Measurements from ENCODE around the gene LRP2. TPM values are rescaled to one million over a fixed set of nuclear protein-coding genes. Genes with fewer than 3 reads are reported as not detected.

Gene LRP2
- total and polyA plus RNA-seq, 4 donors: 0.19 to 5.7 (median 0.40) TPM

DNA sequence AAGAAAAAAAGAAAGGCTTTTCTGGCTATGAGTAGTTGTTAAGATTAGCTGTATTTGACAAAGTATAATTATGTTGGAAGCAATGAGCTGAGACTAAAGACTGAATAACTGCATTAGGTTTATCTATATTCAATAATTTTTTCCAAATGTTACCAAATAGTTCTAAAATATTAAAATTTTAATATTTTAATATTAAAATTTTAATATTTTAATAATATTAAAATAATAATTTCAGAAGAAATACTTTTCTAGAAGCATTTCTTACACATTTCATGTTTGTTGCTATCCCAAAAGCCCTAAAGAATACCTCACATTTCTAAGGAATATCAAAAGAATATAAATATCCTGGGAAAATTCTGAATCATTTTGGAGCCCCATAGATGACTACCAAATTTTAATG, 74.7 kb downstream of the LRP2 start:
- Histone ChIP-seq H3K9ac (ENCODE audit: low read depth in 1 of 2, low read length in 2 of 2) (no peak overlapping the region), H3K27me3 (ENCODE audit: control insufficient read depth in 4 of 4, insufficient read depth in 4 of 4, low read length in 3 of 4) (no peaks in the 10 kb centered on the region), H3K4me3 (ENCODE audit: low read depth in 1 of 3, low read length in 3 of 3) (no peak overlapping the region), H3K4me1 (ENCODE audit: control insufficient read depth in 4 of 4, insufficient read depth in 4 of 4, low read length in 3 of 4) (no peaks in the 10 kb centered on the region), H3K36me3 (ENCODE audit: control insufficient read depth in 4 of 4, insufficient read depth in 3 of 4, low read depth in 1 of 4, low read length in 3 of 4) (no peaks in the 10 kb centered on the region), H3K9me3 (ENCODE audit: control insufficient read depth in 4 of 4, low read length in 3 of 4) (no peaks in the 10 kb centered on the region), H3K27ac (ENCODE audit: low read depth in 1 of 2, low read length in 2 of 2) (no peak overlapping the region)
- TF ChIP-seq, protein P1, sequence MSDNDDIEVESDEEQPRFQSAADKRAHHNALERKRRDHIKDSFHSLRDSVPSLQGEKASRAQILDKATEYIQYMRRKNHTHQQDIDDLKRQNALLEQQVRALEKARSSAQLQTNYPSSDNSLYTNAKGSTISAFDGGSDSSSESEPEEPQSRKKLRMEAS (IDR thresholded peaks at IDR 0.05): no peak
- no peak for TF ChIP-seq NR2F2 (IDR thresholded peaks at IDR 0.05)
- TF ChIP-seq, protein P2, sequence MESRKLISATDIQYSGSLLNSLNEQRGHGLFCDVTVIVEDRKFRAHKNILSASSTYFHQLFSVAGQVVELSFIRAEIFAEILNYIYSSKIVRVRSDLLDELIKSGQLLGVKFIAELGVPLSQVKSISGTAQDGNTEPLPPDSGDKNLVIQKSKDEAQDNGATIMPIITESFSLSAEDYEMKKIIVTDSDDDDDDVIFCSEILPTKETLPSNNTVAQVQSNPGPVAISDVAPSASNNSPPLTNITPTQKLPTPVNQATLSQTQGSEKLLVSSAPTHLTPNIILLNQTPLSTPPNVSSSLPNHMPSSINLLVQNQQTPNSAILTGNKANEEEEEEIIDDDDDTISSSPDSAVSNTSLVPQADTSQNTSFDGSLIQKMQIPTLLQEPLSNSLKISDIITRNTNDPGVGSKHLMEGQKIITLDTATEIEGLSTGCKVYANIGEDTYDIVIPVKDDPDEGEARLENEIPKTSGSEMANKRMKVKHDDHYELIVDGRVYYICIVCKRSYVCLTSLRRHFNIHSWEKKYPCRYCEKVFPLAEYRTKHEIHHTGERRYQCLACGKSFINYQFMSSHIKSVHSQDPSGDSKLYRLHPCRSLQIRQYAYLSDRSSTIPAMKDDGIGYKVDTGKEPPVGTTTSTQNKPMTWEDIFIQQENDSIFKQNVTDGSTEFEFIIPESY (IDR thresholded peaks at IDR 0.05): no peak
- no peak for TF ChIP-seq FOXA2 (IDR thresholded peaks at IDR 0.05)
- no peak for TF ChIP-seq GABPA (IDR thresholded peaks at IDR 0.05 in 1 of 2, conservative IDR thresholded peaks at IDR 0.05 in 1 of 2)
- no peak for TF ChIP-seq FOXA1 (IDR thresholded peaks at IDR 0.05)
- TF ChIP-seq, protein P3, sequence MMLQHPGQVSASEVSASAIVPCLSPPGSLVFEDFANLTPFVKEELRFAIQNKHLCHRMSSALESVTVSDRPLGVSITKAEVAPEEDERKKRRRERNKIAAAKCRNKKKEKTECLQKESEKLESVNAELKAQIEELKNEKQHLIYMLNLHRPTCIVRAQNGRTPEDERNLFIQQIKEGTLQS (IDR thresholded peaks at IDR 0.05): no peak
- no peak for TF ChIP-seq SP1 (IDR thresholded peaks at IDR 0.05)
- no peak for DNase-seq (ENCODE audit: low spot score)

DNA sequence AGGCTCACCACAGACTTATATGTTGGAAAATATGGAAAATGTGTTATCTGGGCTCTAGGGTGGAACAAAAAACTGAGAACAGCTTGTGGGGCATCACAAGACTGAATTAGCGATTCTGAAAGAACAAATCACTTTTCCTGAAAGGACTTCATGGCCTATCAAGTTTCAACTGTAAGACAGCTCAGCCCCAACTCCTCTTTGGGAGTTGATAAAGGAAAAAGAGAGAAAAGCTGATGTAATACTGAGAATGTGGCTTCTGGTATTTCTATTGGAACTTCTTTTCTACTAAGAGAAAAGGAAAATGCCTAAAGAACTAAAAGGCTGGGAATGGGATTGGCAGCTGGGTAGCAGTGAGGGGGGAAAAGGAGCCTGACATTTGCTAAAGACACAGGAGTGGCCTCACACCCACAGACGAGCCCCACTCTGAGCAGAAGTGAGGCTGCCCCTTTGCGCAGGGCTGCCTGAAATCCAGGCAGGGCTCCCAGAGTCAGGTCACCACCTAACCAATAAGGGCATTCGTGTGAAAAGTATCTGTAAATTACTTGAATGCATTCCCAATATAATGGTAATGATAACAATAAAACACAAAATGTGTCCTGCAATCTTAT, 75.6 kb downstream of the LRP2 start:
- DNase-seq (ENCODE audit: low spot score): no peak
- TF ChIP-seq HNF4G (IDR thresholded peaks at IDR 0.05) (no peak), JUND (IDR thresholded peaks at IDR 0.05) (no peak), SP1 (IDR thresholded peaks at IDR 0.05) (no peak), FOXA1 (IDR thresholded peaks at IDR 0.05) (no peak), RAD21 (IDR thresholded peaks at IDR 0.05) (no peak), YY1 (IDR thresholded peaks at IDR 0.05) (no peak), HNF4A (conservative IDR thresholded peaks at IDR 0.05) (no peak), GABPA (IDR thresholded peaks at IDR 0.05 in 1 of 2, conservative IDR thresholded peaks at IDR 0.05 in 1 of 2) (no peak), EGR1 (IDR thresholded peaks at IDR 0.05; ENCODE audit: low read depth in 2 of 2) (no peak)
- TF ChIP-seq, protein P4, sequence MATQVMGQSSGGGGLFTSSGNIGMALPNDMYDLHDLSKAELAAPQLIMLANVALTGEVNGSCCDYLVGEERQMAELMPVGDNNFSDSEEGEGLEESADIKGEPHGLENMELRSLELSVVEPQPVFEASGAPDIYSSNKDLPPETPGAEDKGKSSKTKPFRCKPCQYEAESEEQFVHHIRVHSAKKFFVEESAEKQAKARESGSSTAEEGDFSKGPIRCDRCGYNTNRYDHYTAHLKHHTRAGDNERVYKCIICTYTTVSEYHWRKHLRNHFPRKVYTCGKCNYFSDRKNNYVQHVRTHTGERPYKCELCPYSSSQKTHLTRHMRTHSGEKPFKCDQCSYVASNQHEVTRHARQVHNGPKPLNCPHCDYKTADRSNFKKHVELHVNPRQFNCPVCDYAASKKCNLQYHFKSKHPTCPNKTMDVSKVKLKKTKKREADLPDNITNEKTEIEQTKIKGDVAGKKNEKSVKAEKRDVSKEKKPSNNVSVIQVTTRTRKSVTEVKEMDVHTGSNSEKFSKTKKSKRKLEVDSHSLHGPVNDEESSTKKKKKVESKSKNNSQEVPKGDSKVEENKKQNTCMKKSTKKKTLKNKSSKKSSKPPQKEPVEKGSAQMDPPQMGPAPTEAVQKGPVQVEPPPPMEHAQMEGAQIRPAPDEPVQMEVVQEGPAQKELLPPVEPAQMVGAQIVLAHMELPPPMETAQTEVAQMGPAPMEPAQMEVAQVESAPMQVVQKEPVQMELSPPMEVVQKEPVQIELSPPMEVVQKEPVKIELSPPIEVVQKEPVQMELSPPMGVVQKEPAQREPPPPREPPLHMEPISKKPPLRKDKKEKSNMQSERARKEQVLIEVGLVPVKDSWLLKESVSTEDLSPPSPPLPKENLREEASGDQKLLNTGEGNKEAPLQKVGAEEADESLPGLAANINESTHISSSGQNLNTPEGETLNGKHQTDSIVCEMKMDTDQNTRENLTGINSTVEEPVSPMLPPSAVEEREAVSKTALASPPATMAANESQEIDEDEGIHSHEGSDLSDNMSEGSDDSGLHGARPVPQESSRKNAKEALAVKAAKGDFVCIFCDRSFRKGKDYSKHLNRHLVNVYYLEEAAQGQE (IDR thresholded peaks at IDR 0.05): no peak
- WGBS: 90% methylated on average over 4 of the region's 4 CpGs
- no peaks in the 10 kb centered on the region for H3K27me3 ChIP-seq (ENCODE audit: control insufficient read depth in 4 of 4, insufficient read depth in 4 of 4, low read length in 3 of 4)
- H3K36me3 ChIP-seq (ENCODE audit: control insufficient read depth in 4 of 4, insufficient read depth in 3 of 4, low read depth in 1 of 4, low read length in 3 of 4): no peaks in the 10 kb centered on the region
- H3K27ac ChIP-seq (ENCODE audit: low read depth in 1 of 2, low read length in 2 of 2): no peak overlapping the region
- H3K4me3 ChIP-seq (ENCODE audit: low read depth in 1 of 3, low read length in 3 of 3): no peak overlapping the region
- no peak overlapping the region for H3K9ac ChIP-seq (ENCODE audit: low read depth in 1 of 2, low read length in 2 of 2)
- no peaks in the 10 kb centered on the region for H3K4me1 ChIP-seq (ENCODE audit: control insufficient read depth in 4 of 4, insufficient read depth in 4 of 4, low read length in 3 of 4)
- H3K9me3 ChIP-seq (ENCODE audit: control insufficient read depth in 4 of 4, low read length in 3 of 4): no peaks in the 10 kb centered on the region

Measured in liver (tissue), 9 donors.